H9 (cell line): ENCODE results near the gene ACP2. TPM values are rescaled to one million over a fixed set of nuclear protein-coding genes. Genes with fewer than 3 reads are reported as not detected.

Experiments
- DNase-seq: peaks from one replicate; pipeline ENCODE4 v3.0.0-alpha.2; 2017
- H2AFZ ChIP-seq: one replicate; pipeline ENCODE4 v1.6.1; 2013; ENCODE audit warnings: mild to moderate bottlenecking, low read length, control low read depth, moderate library complexity
- H2AK5ac ChIP-seq: 2 replicates; pipeline ENCODE4 v1.6.1; 2013; ENCODE audit warnings: low read length, control low read depth, mixed read lengths; ENCODE audit not compliant: insufficient read length
- H2BK120ac ChIP-seq: one replicate; pipeline ENCODE4 v1.6.1; 2013; ENCODE audit warnings: low read depth, mild to moderate bottlenecking, low read length, control low read depth, inconsistent platforms; ENCODE audit not compliant: poor library complexity, severe bottlenecking
- H2BK12ac ChIP-seq: 2 replicates; pipeline ENCODE4 v1.6.1; 2013; ENCODE audit warnings: low read length, control low read depth, mixed read lengths, low read depth; ENCODE audit not compliant: insufficient read length
- H2BK15ac ChIP-seq: 2 replicates; pipeline ENCODE4 v1.6.1; 2013; ENCODE audit warnings: low read depth, low read length, control low read depth
- H2BK20ac ChIP-seq: one replicate; pipeline ENCODE4 v1.6.1; 2013; ENCODE audit warnings: low read depth, mild to moderate bottlenecking, low read length, control low read depth, inconsistent platforms; ENCODE audit not compliant: poor library complexity, severe bottlenecking
- H2BK5ac ChIP-seq: 2 replicates; pipeline ENCODE4 v1.6.1; 2013; ENCODE audit warnings: low read length, control low read depth, mixed read lengths; ENCODE audit not compliant: insufficient read length
- H3K14ac ChIP-seq: 2 replicates; pipeline ENCODE4 v1.6.1; 2013; ENCODE audit warnings: low read length, control low read depth; ENCODE audit not compliant: insufficient read depth
- H3K18ac ChIP-seq: 2 replicates; pipeline ENCODE4 v1.6.1; 2013; ENCODE audit warnings: low read depth, mild to moderate bottlenecking, mixed read lengths, low read length, control low read depth; ENCODE audit not compliant: insufficient read length
- H3K23ac ChIP-seq: 2 replicates; pipeline ENCODE4 v1.6.1; 2013; ENCODE audit warnings: low read length, control low read depth, mixed read lengths, low read depth; ENCODE audit not compliant: insufficient read length
- H3K23me2 ChIP-seq: 2 replicates; pipeline ENCODE4 v1.6.1; 2013; ENCODE audit warnings: low read depth, mild to moderate bottlenecking, mixed read lengths, low read length, control low read depth; ENCODE audit not compliant: insufficient read length, poor library complexity, severe bottlenecking
- H3K27ac ChIP-seq: 2 replicates; pipeline ENCODE4 v1.5.1; 2013; ENCODE audit warnings: low read length, control low read depth, mixed read lengths, low read depth; ENCODE audit not compliant: insufficient read length
- H3K27me3 ChIP-seq: 2 replicates; pipeline ENCODE4 v1.6.1; 2013; ENCODE audit warnings: low read length, control low read depth, inconsistent platforms; ENCODE audit not compliant: insufficient read depth
- H3K4ac ChIP-seq: 2 replicates; pipeline ENCODE4 v1.6.1; 2013; ENCODE audit warnings: low read depth, mild to moderate bottlenecking, control low read depth, inconsistent platforms, low read length, moderate library complexity
- H3K4me1 ChIP-seq: 2 replicates; pipeline ENCODE4 v1.6.1; 2013; ENCODE audit warnings: low read length, control low read depth, inconsistent platforms; ENCODE audit not compliant: insufficient read depth
- H3K4me2 ChIP-seq: 2 replicates; pipeline ENCODE4 v1.6.1; 2013; ENCODE audit warnings: low read length, control low read depth, mixed read lengths; ENCODE audit not compliant: insufficient read length, insufficient read depth
- H3K56ac ChIP-seq: 2 replicates; pipeline ENCODE4 v1.6.1; 2013; ENCODE audit warnings: low read depth, mild to moderate bottlenecking, mixed read lengths, low read length, control low read depth; ENCODE audit not compliant: insufficient read length
- H3K79me1 ChIP-seq: 2 replicates; pipeline ENCODE4 v1.6.1; 2013; ENCODE audit warnings: low read depth, mild to moderate bottlenecking, moderate library complexity, low read length, control low read depth, inconsistent platforms; ENCODE audit not compliant: insufficient read depth, poor library complexity, severe bottlenecking
- H3K79me2 ChIP-seq: 2 replicates; pipeline ENCODE4 v1.6.1; 2013; ENCODE audit warnings: low read length, control low read depth, inconsistent platforms; ENCODE audit not compliant: insufficient read depth
- H3K9ac ChIP-seq: 2 replicates; pipeline ENCODE4 v1.6.1; 2013; ENCODE audit warnings: low read length, control low read depth, mixed read lengths; ENCODE audit not compliant: insufficient read length; ENCODE audit errors: extremely low read depth
- H3K9me3 ChIP-seq: one replicate; pipeline ENCODE4 v1.6.1; 2013; ENCODE audit warnings: low read depth, low read length, inconsistent platforms; ENCODE audit not compliant: control insufficient read depth
- H3T11ph ChIP-seq: one replicate; pipeline ENCODE4 v1.6.1; 2013; ENCODE audit warnings: mild to moderate bottlenecking, low read length, control low read depth, inconsistent platforms
- H4K20me1 ChIP-seq: one replicate; pipeline ENCODE4 v1.6.1; 2013; ENCODE audit not compliant: control insufficient read depth, insufficient read length, insufficient read depth
- H4K5ac ChIP-seq: 2 replicates; pipeline ENCODE4 v1.6.1; 2013; ENCODE audit warnings: low read depth, mild to moderate bottlenecking, mixed read lengths, low read length, control low read depth; ENCODE audit not compliant: insufficient read length
- H4K8ac ChIP-seq: replicated peaks from 2 replicates; pipeline ENCODE4 v1.6.1; 2013; ENCODE audit warnings: low read length, control low read depth, mixed read lengths, low read depth; ENCODE audit not compliant: insufficient read length
- H4K91ac ChIP-seq: 2 replicates; pipeline ENCODE4 v1.6.1; 2013; ENCODE audit warnings: low read depth, mild to moderate bottlenecking, moderate library complexity, mixed read lengths, low read length, control low read depth; ENCODE audit not compliant: insufficient read length
- H3K27ac Mint-ChIP-seq, 3 experiments: 2 replicates in 2 of 3; 3 replicates in 1 of 3; pipeline ENCODE4 v1.8.0; 2020 to 2021; ENCODE audit warnings: mixed read lengths in 3 of 3, mild to moderate bottlenecking in 1 of 3, moderate library complexity in 1 of 3
- H3K27me3 Mint-ChIP-seq: 2 replicates; pipeline ENCODE4 v1.8.0; 2021; ENCODE audit warnings: low read depth, mild to moderate bottlenecking, moderate library complexity, mixed read lengths
- H3K36me3 Mint-ChIP-seq, 3 experiments: 2 replicates in 2 of 3; 3 replicates in 1 of 3; pipeline ENCODE4 v1.8.0; 2020 to 2021; ENCODE audit warnings: low read depth in 3 of 3, mixed read lengths in 3 of 3; ENCODE audit not compliant: insufficient read depth in 1 of 3
- H3K4me1 Mint-ChIP-seq, 2 experiments: 2 replicates each; pipeline ENCODE4 v1.8.0; 2020; ENCODE audit warnings: mixed read lengths in 2 of 2
- H3K4me3 Mint-ChIP-seq, 2 experiments: 2 replicates in 1 of 2; 3 replicates in 1 of 2; pipeline ENCODE4 v1.8.0; 2020 to 2021; ENCODE audit warnings: mild to moderate bottlenecking in 2 of 2, mixed read lengths in 2 of 2, moderate library complexity in 1 of 2
- H3K9me3 Mint-ChIP-seq, 2 experiments: 2 replicates in 1 of 2; 3 replicates in 1 of 2; pipeline ENCODE4 v1.8.0; 2020; ENCODE audit warnings: mild to moderate bottlenecking in 2 of 2, mixed read lengths in 2 of 2, moderate library complexity in 1 of 2
- CTCF ChIP-seq: fragments of 200-600 bp; sonication (generic); conservative IDR thresholded peaks from 3 replicates; pipeline ENCODE4 v1.8.0; 2021; ENCODE audit warnings: antibody characterized with exemption, mild to moderate bottlenecking
- WGBS: extraction: QIAGEN DNeasy Blood & Tissue Kit; methylation state at CpG from one replicate; pipeline ENCODE4 v1.1.7; 2013; ENCODE audit warnings: missing lambda C conversion rate, low lambda C conversion rate, mixed read lengths; ENCODE audit not compliant: insufficient read length; ENCODE audit errors: extremely low coverage; 5-methylcytosine and 5-hydroxymethylcytosine counted together
- total RNA-seq: library from RNA; stranded (reverse); gene quantifications from 2 replicates; pipeline ENCODE4 v1.2.1, GENCODE V29; 2021

ACP2 gene
- total RNA-seq, 1 experiment from 2014 or later, result 29.5 TPM

DNA sequence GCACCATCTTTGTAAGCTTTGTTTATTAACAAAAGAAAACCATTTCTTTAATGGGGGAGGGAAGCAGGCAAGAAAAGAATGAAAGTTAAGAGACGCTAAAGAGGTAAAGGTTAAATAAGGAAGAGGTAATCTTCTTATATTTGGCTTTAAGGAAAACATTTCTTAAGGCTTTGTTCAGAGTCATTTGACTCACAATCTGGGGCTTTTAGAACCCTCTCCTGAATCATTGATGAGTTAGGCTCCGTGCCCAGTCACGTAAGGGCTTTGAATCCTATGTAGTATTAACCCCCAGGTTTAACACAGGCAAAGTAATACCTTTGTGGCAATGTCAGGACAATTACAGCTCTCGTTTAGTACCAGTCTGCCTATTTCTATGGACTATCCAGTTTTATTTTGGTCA lies 47.4 kb upstream of the ACP2 start:
- no peak overlapping the region for H4K91ac ChIP-seq
- no peaks in the 10 kb centered on the region for H4K20me1 ChIP-seq
- H3K9ac ChIP-seq, result no peak overlapping the region
- H4K8ac ChIP-seq, result no peak overlapping the region
- no peak overlapping the region for H3K4ac ChIP-seq
- peaks cover 45 to 84% (median 83%) of the 10 kb centered on the region in 3 experiments for H3K36me3 Mint-ChIP-seq
- H3K27me3 ChIP-seq, result no peaks in the 10 kb centered on the region
- no peaks in the 10 kb centered on the region for H3K4me1 Mint-ChIP-seq
- no peak overlapping the region for H2BK12ac ChIP-seq
- no peaks in the 10 kb centered on the region for H3K9me3 ChIP-seq
- no peak overlapping the region for H3K27ac Mint-ChIP-seq
- H3K4me2 ChIP-seq, result no peak overlapping the region
- no peaks in the 10 kb centered on the region for H3K79me1 ChIP-seq
- H3K14ac ChIP-seq, result no peak overlapping the region
- H3K9me3 Mint-ChIP-seq, result peaks cover 0 to 8% of the 10 kb centered on the region in 2 experiments; a peak in 2 of 5 replicates
- H3K27ac ChIP-seq, result no peak overlapping the region
- no peak for DNase-seq
- H3K23me2 ChIP-seq, result no peaks in the 10 kb centered on the region
- no peak overlapping the region for H3K23ac ChIP-seq
- H2AFZ ChIP-seq, result no peak overlapping the region
- H2AK5ac ChIP-seq, result no peak overlapping the region
- no peak overlapping the region for H2BK20ac ChIP-seq
- H3K18ac ChIP-seq, result no peak overlapping the region
- H3K4me3 Mint-ChIP-seq, result no peak overlapping the region
- no peak overlapping the region for H3K56ac ChIP-seq
- no peaks in the 10 kb centered on the region for H3K79me2 ChIP-seq
- H2BK15ac ChIP-seq, result no peak overlapping the region
- no peaks in the 10 kb centered on the region for H3K27me3 Mint-ChIP-seq
- no peak for TF ChIP-seq CTCF
- no peak overlapping the region for H2BK120ac ChIP-seq
- H3T11ph ChIP-seq, result no peak overlapping the region
- no peak overlapping the region for H4K5ac ChIP-seq
- no peaks in the 10 kb centered on the region for H3K4me1 ChIP-seq
- no peak overlapping the region for H2BK5ac ChIP-seq
- no CpG with 5 or more reads among the region's 4 CpGs for WGBS
